Measurements from ENCODE around the gene FANCB.

- TF ChIP-seq CTCF (conservative IDR thresholded peaks at IDR 0.05; ENCODE audit: low read depth, low read length), result no peak
- TF ChIP-seq EZH2 (IDR thresholded peaks at IDR 0.05; ENCODE audit: low read length, unreplicated experiment), result no peak
- TF ChIP-seq EZH2phosphoT487 (IDR thresholded peaks at IDR 0.05; ENCODE audit: borderline replicate concordance, low read length), result no peak
These were observed 29.2 kb downstream of the FANCB start for GRCh38 chrX:14843666-14844065.

Measured in PC-3 (cell line).